WTC11 (cell line): ENCODE results near the gene RELB. TPM values are rescaled to one million over a fixed set of nuclear protein-coding genes. Genes with fewer than 3 reads are reported as not detected.

Experiments
- ATAC-seq: fragments of 200-7000 bp; cut with Tn5 transposase; 2 replicates; pipeline ENCODE4 v1.10.0; 2021; ENCODE audit warnings: mild to moderate bottlenecking, moderate library complexity
- CTCF ChIA-PET: fragments of 300-600 bp; sonication (Branson Sonifier 250); formaldehyde crosslinking; loops from one replicate; lab custom pipeline; 2021; ENCODE audit warnings: antibody characterized with exemption; lab: Charles Lee
- POLR2A ChIA-PET: fragments of 350-600 bp; sonication (Branson Sonifier 250); formaldehyde crosslinking; loops from one replicate; lab custom pipeline; 2021; ENCODE audit warnings: antibody characterized with exemption; lab: Charles Lee
- DNase-seq: peaks from one replicate; pipeline ENCODE4 v3.0.0; 2021; ENCODE audit warnings: low spot score
- H3K27ac Mint-ChIP-seq: 2 replicates; pipeline ENCODE4 v1.8.0; 2021; ENCODE audit warnings: mixed read lengths
- H3K27me3 Mint-ChIP-seq: 2 replicates; pipeline ENCODE4 v1.8.0; 2021; ENCODE audit warnings: low read depth, mild to moderate bottlenecking, moderate library complexity, mixed read lengths
- H3K36me3 Mint-ChIP-seq: 2 replicates; pipeline ENCODE4 v1.8.0; 2021; ENCODE audit warnings: mixed read lengths
- H3K4me1 Mint-ChIP-seq: 2 replicates; pipeline ENCODE4 v1.8.0; 2022; ENCODE audit warnings: mixed read lengths
- H3K4me3 Mint-ChIP-seq: 2 replicates; pipeline ENCODE4 v1.8.0; 2021; ENCODE audit warnings: mild to moderate bottlenecking, moderate library complexity, mixed read lengths
- H3K9me3 Mint-ChIP-seq: 2 replicates; pipeline ENCODE4 v1.8.0; 2021; ENCODE audit warnings: mixed read lengths
- ATF6 ChIP-seq: sonication (generic); formaldehyde crosslinking; IDR thresholded peaks from 2 replicates; pipeline ENCODE4 v1.8.1; 2023; ENCODE audit warnings: mild to moderate bottlenecking, missing genetic modification reagents
- CREM ChIP-seq: sonication (generic); formaldehyde crosslinking; IDR thresholded peaks from 2 replicates; pipeline ENCODE4 v1.8.1; 2022; ENCODE audit warnings: mild to moderate bottlenecking, missing genetic modification reagents, moderate library complexity
- ELF4 ChIP-seq: sonication (generic); formaldehyde crosslinking; IDR thresholded peaks from 2 replicates; pipeline ENCODE4 v1.8.1; 2022; ENCODE audit warnings: low read depth, mild to moderate bottlenecking, moderate library complexity, missing genetic modification reagents
- FOXJ3 ChIP-seq: sonication (generic); formaldehyde crosslinking; IDR thresholded peaks from 2 replicates; pipeline ENCODE4 v1.9.0; 2021; ENCODE audit warnings: missing genetic modification reagents, mild to moderate bottlenecking, borderline replicate concordance
- FOXP4 ChIP-seq: sonication (generic); formaldehyde crosslinking; IDR thresholded peaks from 2 replicates; pipeline ENCODE4 v1.8.0; 2022; ENCODE audit warnings: mild to moderate bottlenecking, missing genetic modification reagents
- GABPB1 ChIP-seq: sonication (generic); formaldehyde crosslinking; IDR thresholded peaks from 2 replicates; pipeline ENCODE4 v1.8.1; 2023; ENCODE audit warnings: mild to moderate bottlenecking, missing genetic modification reagents
- RORB ChIP-seq: fragments of 250-450 bp; sonication (Bioruptor Pico); IDR thresholded peaks from 2 replicates; pipeline ENCODE4 v1.9.0; 2021; ENCODE audit warnings: mild to moderate bottlenecking
- SOX15 ChIP-seq: fragments of 250-450 bp; sonication (Bioruptor Pico); IDR thresholded peaks from 2 replicates; pipeline ENCODE4 v1.9.0; 2021; ENCODE audit warnings: mild to moderate bottlenecking
- SP1 ChIP-seq: sonication (generic); formaldehyde crosslinking; conservative IDR thresholded peaks from 2 replicates; pipeline ENCODE4 v1.8.1; 2022; ENCODE audit warnings: missing genetic modification reagents
- TEAD4 ChIP-seq: sonication (generic); formaldehyde crosslinking; IDR thresholded peaks from 2 replicates; pipeline ENCODE4 v1.8.0; 2022; ENCODE audit warnings: mild to moderate bottlenecking, missing genetic modification reagents
- ZNF219 ChIP-seq: sonication (generic); formaldehyde crosslinking; IDR thresholded peaks from 2 replicates; pipeline ENCODE4 v1.8.0; 2023; ENCODE audit warnings: missing genetic modification reagents, mild to moderate bottlenecking, borderline replicate concordance
- ZNF317 ChIP-seq: sonication (generic); formaldehyde crosslinking; IDR thresholded peaks from 2 replicates; pipeline ENCODE4 v1.8.1; 2023; ENCODE audit warnings: low read depth, mild to moderate bottlenecking, moderate library complexity, missing genetic modification reagents, borderline replicate concordance
- ZNF532 ChIP-seq: fragments of 250-450 bp; sonication (Bioruptor Pico); IDR thresholded peaks from 2 replicates; pipeline ENCODE4 v1.9.0; 2021; ENCODE audit warnings: mild to moderate bottlenecking, borderline replicate concordance
- ZNF671 ChIP-seq: fragments of 250-450 bp; sonication (Bioruptor Pico); IDR thresholded peaks from 2 replicates; pipeline ENCODE4 v1.8.0; 2021; ENCODE audit warnings: mild to moderate bottlenecking
- total RNA-seq: library from RNA; stranded (reverse); gene quantifications from 3 replicates; pipeline ENCODE4 v1.2.3, GENCODE V29; 2021

RELB gene
- total RNA-seq, 1 experiment from 2014 or later = 8.9 TPM

GRCh38 chr19:45010306-45010705, 9.0 kb downstream of the RELB start:
- no peaks in the 10 kb centered on the region for H3K36me3 Mint-ChIP-seq
- H3K9me3 Mint-ChIP-seq = no peaks in the 10 kb centered on the region
- TF ChIP-seq ZNF532 (no peak), SOX15 (CRISPR knock-in tag) (no peak), FOXP4 (CRISPR knock-in tag) (no peak)
- no peak overlapping the region for H3K4me3 Mint-ChIP-seq
- no peaks in the 10 kb centered on the region for H3K27me3 Mint-ChIP-seq
- ATAC-seq (no peak), DNase-seq (no peak)
- POLR2A ChIA-PET = no interaction called here
- CTCF ChIA-PET = interaction anchor here (1.1 to 1.6 kb wide), 2 partner anchors 21 to 49 kb away, joined by 3 to 6 read pairs; no protein-coding TSS in a partner anchor
- H3K27ac Mint-ChIP-seq = peak overlapping the region; percentile 74
- no peaks in the 10 kb centered on the region for H3K4me1 Mint-ChIP-seq

DNA sequence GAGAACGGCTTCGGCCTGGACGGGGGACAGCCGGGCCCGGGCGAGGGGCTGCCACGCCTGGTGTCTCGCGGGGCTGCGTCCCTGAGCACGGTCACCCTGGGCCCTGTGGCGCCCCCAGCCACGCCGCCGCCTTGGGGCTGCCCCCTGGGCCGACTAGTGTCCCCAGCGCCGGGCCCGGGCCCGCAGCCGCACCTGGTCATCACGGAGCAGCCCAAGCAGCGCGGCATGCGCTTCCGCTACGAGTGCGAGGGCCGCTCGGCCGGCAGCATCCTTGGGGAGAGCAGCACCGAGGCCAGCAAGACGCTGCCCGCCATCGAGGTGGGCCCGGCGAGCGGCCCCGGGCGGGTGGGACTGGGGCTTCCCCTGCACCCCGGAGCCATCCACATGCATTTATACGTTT, 10.7 kb downstream of the RELB start:
- no peak overlapping the region for H3K27ac Mint-ChIP-seq
- POLR2A ChIA-PET = no interaction called here
- no peak for DNase-seq
- TF ChIP-seq ATF6 (no peak), ELF4 (CRISPR knock-in tag) (no peak), GABPB1 (CRISPR knock-in tag) (no peak), RORB (CRISPR knock-in tag) (no peak), SP1 (CRISPR knock-in tag) (no peak), ZNF671 (CRISPR knock-in tag) (no peak), FOXJ3 (no peak), CREM (no peak), ZNF317 (CRISPR knock-in tag) (no peak), ZNF219 (CRISPR knock-in tag) (no peak), TEAD4 (CRISPR knock-in tag) (no peak)
- H3K4me3 Mint-ChIP-seq = no peak overlapping the region
- H3K4me1 Mint-ChIP-seq = no peaks in the 10 kb centered on the region
- H3K27me3 Mint-ChIP-seq = no peaks in the 10 kb centered on the region
- no peaks in the 10 kb centered on the region for H3K9me3 Mint-ChIP-seq
- no peak for ATAC-seq
- CTCF ChIA-PET = interaction anchor here (0.6 kb wide), 1 partner anchor 126 kb away, joined by 3 read pairs; no protein-coding TSS in a partner anchor
- no peaks in the 10 kb centered on the region for H3K36me3 Mint-ChIP-seq
